Omental fat pad (tissue), 4 donors: ENCODE measurements around the gene SLC32A1. TPM values are rescaled to one million over a fixed set of nuclear protein-coding genes. Genes with fewer than 3 reads are reported as not detected.

ENCODE experiments used
- ATAC-seq: fragments of 150-250 bp; one replicate; pipeline ENCODE4 v1.9.1; 2016; ENCODE audit warnings: mild to moderate bottlenecking, moderate library complexity; ENCODE audit not compliant: low FRiP score
- DNase-seq: peaks from one replicate; pipeline ENCODE4 v3.0.0-alpha.2; 2019; ENCODE audit warnings: low spot score
- small RNA-seq: library from RNA; depleted of rRNA; stranded (forward); fragments of <200 nt; gene quantifications from one replicate; pipeline ENCODE3, GENCODE V24; 2016
- total RNA-seq, 4 donors: library from RNA; depleted of rRNA; stranded (reverse); fragments of >200 nt; gene quantifications; one replicate each; pipeline ENCODE4 v1.1.0, GENCODE V29; 2016
- TF ChIP-seq, protein P1 (sequence below), 3 donors: fragments of 450-650 bp; IDR thresholded peaks; one replicate each; pipeline ENCODE4 v1.5.1; 2016 to 2017; ENCODE audit warnings: antibody characterized with exemption in 3 of 3, mild to moderate bottlenecking in 3 of 3, moderate library complexity in 2 of 3

Gene SLC32A1
- total RNA-seq, 4 donors from 2014 or later, result not detected

DNA sequence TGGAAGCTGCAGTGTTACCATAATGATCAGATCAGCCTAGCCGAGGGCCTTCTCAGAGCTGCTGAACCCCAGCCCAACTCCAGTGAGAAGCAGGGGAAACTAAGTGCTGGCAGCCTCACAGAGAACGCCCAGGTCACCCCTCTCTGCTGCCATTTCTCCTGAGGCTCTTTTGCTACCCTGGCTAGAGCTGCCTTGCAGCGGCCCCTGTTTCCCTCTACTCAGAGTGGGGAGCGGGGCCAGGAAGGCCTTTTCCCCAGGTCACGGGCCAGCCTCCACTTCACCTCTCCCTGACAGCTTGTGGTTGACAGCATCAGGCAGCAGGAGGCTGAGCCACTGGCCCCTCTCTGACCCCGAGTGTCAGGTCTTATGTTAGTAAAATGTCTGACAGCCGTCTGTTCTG is 46.7 kb downstream of the SLC32A1 start:
- ATAC-seq, result no peak
- TF ChIP-seq, protein P1, sequence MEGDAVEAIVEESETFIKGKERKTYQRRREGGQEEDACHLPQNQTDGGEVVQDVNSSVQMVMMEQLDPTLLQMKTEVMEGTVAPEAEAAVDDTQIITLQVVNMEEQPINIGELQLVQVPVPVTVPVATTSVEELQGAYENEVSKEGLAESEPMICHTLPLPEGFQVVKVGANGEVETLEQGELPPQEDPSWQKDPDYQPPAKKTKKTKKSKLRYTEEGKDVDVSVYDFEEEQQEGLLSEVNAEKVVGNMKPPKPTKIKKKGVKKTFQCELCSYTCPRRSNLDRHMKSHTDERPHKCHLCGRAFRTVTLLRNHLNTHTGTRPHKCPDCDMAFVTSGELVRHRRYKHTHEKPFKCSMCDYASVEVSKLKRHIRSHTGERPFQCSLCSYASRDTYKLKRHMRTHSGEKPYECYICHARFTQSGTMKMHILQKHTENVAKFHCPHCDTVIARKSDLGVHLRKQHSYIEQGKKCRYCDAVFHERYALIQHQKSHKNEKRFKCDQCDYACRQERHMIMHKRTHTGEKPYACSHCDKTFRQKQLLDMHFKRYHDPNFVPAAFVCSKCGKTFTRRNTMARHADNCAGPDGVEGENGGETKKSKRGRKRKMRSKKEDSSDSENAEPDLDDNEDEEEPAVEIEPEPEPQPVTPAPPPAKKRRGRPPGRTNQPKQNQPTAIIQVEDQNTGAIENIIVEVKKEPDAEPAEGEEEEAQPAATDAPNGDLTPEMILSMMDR (IDR thresholded peaks at IDR 0.05), result no peak
- no peak for DNase-seq

DNA sequence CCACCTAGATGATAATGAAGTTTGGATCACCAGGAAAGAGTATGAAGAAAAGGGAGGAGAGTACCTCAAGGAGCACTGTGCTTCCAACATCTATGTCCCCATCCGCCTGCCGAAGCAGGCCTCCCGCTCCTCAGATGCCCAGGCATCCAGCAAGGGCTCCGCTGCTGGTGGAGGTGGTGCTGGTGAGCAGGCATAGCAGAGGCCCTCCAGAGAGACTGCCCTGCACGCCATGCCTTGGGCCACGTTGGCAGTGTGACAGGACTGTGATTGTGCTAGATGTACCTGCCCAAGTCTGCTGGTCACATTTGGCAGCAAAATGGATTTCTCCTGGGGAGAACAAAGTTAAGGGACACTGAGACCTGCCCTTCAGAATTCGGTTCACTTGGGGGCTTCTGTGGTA is 47.3 kb downstream of the SLC32A1 start:
- ATAC-seq, result no peak
- TF ChIP-seq, protein P1 (IDR thresholded peaks at IDR 0.05), result no peak
- no peak for DNase-seq

DNA sequence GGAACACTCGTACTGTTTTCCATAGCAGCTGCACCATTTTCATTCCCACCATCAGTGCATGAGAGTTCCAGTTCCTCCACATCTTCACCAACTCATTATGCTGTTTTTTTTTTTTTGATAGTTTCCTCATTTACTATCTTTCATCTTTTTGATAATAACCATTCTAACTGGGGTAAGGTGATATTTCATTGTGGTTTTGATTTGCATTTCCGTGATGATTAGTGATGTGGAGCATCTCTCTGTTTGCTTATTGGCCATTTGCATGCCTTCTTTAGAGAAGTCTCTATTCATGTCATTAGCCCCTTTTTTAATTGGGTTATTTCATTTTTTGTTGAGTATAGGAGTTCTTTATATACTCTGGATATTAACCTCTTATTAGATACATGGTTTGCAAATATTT is 49.9 kb downstream of the SLC32A1 start:
- ATAC-seq (no peak), DNase-seq (no peak)
- TF ChIP-seq, protein P1 (IDR thresholded peaks at IDR 0.05), result no peak

DNA sequence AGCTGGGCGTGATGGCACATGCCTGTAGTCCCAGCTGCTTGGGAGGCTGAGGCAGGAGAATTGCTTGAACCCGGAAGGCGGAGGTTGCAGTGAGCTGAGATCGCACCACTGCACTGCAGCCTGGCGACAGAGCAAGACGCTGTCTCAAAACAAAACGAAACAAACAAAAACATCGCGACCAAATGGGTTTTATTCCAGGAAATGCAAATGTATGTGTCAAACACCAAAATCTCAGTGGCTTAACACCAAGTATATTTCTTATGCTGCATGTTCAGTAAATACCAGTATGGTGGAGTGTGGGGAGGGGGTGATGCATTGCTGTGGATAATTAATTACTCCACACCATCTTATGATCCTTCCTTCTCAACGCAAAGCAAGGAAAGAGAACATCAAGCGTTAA is 52.1 kb downstream of the SLC32A1 start:
- DNase-seq (no peak), ATAC-seq (no peak)
- TF ChIP-seq, protein P1 (IDR thresholded peaks at IDR 0.05), result no peak

Small RNA genes lying within 50 kb of the gene (small RNA-seq; reads per million reads assigned to genes)
- not detected for gene RF00017

Other genes with a start within 250 kb of the SLC32A1 start
- not detected for gene ADIG, start 143.3 kb upstream of the SLC32A1 start, total RNA-seq
- gene ARHGAP40, start 122.7 kb upstream of the SLC32A1 start, total RNA-seq, result not detected
- 10 to 100 TPM in 1 of 4 donors, 1 to 10 TPM in 3; 7.1 to 11.9 (median 7.7) TPM for gene ACTR5, start 24.0 kb downstream of the SLC32A1 start, total RNA-seq
- gene PPP1R16B, start 81.2 kb downstream of the SLC32A1 start, total RNA-seq, result 10 to 100 TPM in 3 of 4 donors, 1 to 10 TPM in 1; 7.1 to 48.4 (median 21.6) TPM
- gene FAM83D, start 201.9 kb downstream of the SLC32A1 start, total RNA-seq, result 1 to 10 TPM in 3 of 4 donors, under 1 TPM in 1; 0.93 to 3.2 (median 1.3) TPM
- 10 to 100 TPM; 13.3 to 18.1 (median 15.5) TPM for gene DHX35, start 237.9 kb downstream of the SLC32A1 start, total RNA-seq